ENCODE data around the gene VDAC1.
"Not testable (repeated sequence)": the region's sequence is repeated elsewhere in the genome, so short reads cannot be mapped to it uniquely, and the experiment has no call there.

Gene VDAC1

DNA sequence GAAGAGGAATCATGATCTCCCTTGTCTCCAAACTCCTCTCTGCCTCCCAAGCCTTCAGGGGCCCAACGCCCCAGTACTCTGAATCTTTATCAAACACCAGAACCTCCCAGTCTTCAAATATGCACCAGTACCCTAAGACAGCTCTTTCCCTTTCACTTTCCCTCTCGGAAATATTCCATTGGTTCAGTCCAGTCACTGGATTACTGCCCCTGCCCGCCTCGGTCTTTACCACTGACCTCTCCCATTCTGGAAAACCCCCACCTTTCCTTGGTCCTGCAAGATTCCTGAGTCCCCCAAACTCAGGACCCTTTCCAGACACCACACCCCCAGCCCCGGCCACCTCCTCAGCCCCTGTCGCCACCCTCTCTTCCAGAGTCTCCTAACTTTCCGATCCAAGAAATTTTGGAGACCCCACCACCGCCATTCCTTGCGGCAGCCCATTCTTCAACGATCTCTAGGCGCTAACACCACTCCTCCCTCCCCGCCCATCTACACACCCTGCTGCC, 37.0 kb downstream of the VDAC1 start:
- DNase-seq (ENCODE audit: low spot score), result no peak

DNA sequence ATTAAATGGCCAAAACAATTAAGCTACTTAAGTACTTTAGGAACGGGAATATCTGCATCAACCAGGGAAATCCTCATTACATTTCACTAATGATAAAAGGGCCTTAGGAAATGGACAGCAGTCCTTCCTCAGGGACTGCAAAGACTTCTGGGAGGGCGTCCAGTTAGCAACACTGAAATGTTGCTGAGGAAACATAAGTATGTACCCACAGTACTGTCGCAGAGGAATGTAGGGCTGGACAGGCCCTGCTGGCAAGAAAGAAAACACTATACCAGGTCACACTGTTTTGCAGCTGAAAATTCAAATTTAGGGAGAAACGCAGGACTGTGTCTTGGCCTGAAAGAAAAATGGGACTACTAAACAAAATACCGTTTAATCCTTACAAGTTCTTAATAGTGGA, 37.7 kb downstream of the VDAC1 start:
- DNase-seq (ENCODE audit: low spot score), result no peak

DNA sequence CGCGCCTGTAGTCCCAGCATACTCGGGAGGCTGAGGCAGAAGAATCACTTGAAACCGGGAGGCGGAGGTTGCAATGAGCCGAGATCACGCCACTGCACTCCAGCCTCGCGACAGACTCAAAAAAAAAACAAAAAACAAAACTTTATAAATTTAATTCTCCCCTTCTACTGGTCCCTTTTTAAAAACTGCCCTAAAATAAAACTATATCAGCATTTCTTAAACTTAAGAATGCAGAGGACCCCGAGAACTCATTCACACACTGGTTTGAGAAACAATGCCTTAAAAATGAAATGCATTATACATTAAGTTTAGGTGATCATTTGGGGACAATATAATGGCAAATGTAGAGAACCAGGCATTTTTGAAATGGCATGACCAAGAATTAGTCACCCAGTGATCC, 38.7 kb downstream of the VDAC1 start:
- no peak for DNase-seq (ENCODE audit: low spot score)

DNA sequence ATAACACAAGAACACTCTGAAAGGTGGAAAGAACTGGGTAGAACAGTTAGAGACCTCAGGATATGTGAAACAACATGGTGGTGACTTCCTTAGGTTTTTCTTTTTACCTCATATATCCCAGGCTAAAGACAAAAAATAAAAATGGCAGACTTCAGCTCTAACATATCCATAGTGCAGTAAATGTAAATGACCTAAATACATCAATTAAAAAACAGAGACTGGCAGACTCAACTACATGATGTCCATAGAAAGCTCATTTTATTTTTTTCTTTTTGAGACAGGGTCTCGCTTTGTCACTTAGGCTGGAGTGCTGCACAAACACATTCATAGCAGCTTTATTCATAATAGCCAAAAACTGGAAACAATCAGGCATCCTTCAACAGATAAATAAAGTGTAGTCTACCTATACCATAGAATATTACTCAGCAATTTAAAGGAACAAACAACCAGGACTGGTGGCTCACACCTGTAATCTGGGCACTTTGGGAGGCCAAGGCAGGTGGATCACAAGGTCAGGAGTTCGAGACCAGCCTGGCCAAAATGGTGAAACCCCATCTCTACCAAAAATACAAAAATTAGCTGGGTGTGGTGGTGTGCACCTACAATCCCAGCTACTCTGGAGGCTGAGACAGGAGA, 41.2 kb downstream of the VDAC1 start:
- no peak for DNase-seq (ENCODE audit: low spot score)

DNA sequence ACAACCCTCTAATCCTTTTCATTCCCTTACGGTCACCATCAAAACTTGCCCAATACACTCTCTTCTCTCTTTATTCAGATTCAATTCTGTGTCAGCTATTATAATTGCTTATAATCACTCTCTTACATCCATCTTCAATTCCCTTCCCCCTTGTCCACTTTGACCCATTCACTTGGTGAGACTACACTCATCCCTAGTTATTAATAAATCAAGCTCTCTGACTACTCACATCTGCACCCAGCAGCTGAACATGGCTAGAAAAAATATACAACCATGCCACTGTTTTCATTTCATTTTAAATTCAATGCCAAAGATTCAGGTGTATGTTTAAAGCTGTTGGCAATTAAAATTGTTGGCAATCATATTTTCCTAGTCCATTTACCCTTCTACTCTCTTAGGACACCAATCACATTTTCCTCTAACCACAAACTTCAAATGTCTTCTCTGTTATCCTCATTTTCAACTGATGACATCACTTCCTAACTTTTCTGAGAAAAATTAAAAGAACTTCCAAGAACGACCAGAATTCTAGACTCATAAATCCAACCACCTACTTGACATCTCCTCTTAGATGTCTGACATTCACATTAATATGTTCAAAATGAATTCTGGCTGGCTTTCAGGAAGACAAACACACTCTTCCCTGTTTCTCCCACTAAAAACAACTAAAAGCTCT, 41.8 kb downstream of the VDAC1 start:
- DNase-seq (ENCODE audit: low spot score), result no peak

DNA sequence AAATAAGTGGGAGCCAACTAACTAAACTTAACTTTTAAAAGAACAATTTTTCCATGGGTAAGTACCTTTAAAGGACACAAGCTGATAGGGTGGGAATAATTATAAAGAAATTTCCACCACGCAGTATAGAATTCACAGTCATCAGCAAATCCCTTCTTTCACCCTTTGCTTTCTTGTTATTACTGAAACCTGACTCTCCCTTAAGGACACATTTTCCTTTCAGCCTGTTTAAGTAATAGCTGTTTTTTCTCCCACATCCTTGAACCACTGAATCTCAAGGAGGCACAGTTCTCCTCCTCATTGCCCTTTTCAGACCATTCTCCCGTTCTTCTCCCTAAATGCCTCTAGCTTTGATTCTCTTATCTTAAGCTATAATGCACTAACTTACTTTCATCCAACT, 42.6 kb downstream of the VDAC1 start:
- no peak for DNase-seq (ENCODE audit: low spot score)

DNA sequence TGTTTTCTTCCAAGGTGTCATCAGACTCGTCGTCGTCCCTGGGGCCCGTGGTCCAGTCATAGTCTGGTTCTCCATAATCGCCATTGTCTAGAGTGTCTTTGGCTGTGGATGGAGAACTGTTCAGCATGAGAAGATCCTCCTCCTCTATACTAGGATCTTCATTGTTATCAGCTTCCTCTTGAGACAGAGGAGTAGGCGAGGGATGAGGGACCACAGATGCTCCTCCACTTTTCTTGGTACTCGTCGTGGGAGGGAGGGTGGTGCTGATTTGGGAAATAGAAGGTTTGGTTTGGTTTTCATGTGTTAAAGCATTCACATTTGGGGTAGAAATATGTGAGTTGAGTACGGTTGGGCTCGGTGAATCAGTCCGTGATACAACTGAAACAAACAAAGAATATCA, 45.1 kb downstream of the VDAC1 start:
- DNase-seq (ENCODE audit: low spot score), result no peak

DNA sequence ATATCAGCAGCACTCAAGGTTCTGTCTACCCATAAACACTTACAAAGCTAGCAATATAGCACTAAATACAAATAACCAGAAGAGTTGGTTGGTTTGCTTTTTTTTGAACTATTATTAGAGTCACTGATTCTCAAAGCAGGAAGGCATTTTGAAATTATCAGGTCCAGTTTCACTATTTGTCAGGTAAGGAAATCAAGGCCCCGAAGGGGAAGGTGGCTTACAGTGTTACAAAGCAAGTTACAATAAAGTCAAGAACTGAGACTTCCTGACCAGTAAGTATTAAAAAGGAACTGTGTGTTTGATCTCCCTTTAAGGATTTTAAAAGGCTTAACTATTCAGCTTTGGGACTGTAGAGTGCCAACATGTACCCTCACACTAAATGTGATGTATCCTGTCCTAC, 47.2 kb downstream of the VDAC1 start:
- DNase-seq (ENCODE audit: low spot score), result no peak

DNA sequence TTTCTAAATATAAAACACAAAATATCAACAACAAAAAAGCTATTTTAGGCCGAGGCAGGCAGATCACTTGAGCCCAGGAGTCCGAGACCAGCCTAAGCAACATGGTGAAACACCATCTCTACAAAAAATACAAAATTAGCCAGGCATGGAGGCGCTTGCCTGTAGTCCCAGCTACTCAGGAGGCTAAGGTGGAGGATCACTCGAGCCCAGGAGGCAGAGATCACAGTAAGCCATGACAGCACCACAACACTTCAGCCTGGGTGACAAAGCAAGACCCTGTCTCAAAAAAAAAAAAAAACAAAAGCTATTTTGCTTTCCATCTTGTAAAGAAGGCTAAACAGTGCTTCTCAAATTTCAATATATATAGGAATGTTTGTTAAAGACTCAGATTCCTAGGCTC, 47.7 kb downstream of the VDAC1 start:
- no peak for DNase-seq (ENCODE audit: low spot score)

DNA sequence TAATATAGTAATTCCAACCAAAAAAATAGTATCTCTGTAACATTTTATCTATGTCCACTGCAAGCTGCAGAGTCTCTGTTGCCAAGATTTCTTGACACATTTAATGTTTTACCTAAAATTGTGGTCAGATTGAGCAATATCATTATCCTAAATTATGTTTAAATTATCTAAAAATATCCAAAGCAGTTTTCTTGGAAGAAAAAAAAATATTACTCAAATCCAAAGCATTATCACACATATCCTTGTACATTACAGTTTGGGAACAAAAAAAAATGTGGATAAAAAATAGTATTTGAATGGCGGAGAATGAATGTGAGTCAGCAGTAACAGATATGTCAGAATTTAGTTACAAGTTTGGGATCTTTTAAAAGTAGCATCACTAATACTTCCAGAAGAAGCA, 48.6 kb downstream of the VDAC1 start:
- not testable (repeated sequence) for DNase-seq (ENCODE audit: low spot score)

DNA sequence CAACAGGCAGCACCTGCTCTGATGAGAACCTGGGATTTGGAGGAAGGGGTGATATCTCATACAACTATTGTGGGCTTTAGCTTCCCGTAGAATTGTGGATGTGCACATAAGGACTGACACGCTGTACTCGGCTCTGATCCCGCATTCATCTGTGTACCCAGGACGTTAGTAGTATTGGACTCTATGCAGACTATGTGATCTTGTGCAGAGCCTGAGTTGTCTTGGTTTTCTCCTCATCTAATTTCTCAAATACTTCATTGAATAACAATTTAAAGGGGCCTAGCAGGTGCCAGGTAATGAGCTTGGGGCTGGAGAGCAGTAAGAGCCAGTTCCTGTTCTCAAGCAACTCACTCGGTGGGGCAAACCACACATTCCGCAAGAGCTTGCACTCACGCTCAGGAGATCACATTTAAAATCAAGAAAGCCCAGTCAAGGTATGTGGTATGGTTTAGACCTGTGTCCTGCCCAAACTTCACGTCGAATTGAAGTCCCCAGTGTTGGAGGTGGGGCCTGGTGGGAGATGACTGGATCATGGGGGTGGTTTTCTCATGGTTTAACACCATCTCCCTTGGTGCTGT, 51.1 kb downstream of the VDAC1 start:
- DNase-seq (ENCODE audit: low spot score), result no peak

DNA sequence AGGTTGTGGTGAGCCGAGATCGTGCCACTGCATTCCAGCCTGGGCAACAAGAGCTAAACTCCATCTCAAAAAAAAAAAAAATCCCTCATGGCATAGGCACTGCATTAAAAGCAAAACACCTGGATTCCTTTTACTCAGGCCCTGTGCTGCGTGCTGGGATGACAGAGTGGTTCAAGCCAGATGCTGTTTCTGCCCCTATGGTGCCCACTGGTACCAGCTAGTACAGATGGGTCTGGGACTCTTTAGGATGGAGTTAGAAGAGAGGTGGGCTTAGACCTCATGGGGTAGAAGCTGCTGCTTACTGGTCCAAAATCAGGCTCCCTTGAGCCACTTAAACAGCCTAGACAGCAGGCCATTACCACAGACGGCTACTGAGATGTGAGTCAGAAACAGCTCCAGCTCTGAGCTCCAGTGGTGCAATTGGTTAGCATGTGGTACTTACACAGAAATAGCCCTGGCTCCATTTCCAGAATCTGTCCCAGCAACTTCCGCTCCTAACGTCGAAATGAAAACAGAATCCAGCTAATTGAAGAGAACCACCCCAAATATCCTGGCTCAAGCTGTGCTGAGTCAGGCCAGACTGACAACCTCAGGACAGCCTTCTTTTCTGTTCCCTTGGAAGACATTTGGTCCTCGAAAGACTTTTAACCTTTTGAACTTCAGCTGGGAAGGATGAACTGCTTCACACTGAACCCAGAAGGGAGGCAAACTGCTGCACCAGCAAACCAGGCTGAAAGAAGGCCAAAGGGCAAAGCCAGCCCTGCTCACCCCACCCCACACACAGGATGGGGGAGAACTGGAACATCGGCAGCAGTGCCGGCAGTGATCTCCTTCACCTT, 51.8 kb downstream of the VDAC1 start:
- no peak for DNase-seq (ENCODE audit: low spot score)

DNA sequence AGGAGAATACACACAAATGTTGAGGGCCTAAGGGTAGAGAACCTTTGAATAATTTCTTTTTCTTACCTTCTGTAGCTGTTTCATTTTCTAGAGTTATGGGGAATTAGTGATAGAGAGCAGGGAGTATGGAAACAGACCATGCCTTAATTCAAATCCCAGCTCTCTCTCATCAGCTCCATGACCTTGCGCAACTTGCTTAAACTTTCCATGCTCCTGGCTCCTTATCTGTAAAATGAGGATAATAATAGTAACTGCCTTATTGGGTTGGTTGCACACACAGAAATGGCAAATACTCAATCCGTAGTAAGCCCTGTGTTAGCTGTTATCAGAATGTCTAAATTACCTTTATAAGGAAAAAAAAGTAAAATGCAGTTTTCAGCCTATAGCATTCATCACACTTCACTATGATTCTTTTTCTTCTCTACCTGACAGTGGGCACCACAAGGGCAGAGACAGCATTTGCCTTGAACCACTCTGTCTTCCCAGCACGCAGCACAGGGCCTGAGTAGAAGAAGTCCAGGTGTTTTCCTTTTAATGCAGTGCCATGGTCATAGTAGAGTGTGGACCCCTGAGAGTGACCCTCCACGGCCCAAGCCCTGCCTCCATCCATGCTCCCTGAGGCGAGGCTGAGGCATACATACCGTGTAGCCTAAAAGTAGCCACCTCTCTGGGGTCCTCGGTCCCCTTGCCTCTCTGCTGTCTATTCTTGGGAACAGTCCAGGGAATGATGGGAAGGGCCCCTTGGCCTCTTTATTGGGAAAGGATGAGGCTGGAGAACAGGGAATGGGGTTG, 53.8 kb downstream of the VDAC1 start:
- no peak for DNase-seq (ENCODE audit: low spot score)

DNA sequence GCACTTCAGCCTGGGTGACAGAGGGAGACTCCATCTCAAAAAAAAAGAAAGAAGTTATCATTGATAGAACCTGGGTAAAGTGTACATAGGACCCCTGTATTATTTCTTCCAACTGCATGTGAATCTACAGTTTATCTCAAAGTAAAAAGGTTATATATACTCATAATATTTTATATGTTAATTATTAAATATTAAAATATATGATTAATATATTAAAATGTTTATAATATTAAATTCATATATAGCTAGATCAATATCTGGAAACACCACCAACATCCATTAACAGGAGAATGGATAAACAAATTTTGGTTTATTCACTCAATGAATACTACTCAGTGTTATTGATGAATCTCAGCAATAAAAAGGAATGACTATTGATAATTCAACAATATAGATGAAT, 56.1 kb downstream of the VDAC1 start:
- no peak for DNase-seq (ENCODE audit: low spot score)

DNA sequence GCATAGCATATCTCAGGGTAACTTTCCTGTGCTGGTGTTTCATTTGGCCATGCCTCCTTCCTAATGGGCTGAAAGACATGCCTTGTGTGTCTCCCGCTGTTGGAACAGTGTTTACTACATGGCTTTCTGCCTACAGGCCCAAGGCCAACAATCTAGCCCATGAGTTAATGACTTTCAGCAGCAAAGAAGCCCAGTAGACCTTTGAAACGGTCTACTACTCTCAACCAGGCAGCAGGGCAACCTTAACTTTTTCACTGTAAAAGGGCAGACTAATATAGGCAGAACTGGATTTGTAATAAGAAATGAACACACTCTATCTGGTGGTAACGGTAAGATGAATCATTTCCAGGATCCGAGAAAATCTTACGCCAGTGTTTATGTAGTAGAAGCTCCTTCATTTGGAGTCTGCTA, 57.3 kb downstream of the VDAC1 start:
- DNase-seq (ENCODE audit: low spot score), result no peak

DNA sequence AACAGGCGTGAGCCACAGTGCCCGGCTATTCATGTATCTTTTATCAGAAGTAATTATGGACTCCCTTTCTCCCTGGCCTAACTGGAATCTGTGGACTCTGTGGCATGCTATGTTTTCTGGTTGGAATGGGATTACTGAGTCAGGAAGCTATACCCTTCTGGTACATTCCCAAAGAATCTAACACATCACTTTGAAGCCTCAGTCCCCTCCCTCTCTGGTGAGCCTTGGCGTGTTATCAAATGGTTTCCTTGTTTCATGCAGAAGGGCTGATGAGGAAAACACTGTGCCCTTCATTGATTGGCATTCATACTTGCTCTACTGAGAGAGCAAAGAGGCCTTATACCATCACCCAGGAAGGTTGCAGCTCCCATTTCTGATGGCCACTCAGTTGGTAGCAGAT, 59.2 kb downstream of the VDAC1 start:
- DNase-seq (ENCODE audit: low spot score), result no peak

DNA sequence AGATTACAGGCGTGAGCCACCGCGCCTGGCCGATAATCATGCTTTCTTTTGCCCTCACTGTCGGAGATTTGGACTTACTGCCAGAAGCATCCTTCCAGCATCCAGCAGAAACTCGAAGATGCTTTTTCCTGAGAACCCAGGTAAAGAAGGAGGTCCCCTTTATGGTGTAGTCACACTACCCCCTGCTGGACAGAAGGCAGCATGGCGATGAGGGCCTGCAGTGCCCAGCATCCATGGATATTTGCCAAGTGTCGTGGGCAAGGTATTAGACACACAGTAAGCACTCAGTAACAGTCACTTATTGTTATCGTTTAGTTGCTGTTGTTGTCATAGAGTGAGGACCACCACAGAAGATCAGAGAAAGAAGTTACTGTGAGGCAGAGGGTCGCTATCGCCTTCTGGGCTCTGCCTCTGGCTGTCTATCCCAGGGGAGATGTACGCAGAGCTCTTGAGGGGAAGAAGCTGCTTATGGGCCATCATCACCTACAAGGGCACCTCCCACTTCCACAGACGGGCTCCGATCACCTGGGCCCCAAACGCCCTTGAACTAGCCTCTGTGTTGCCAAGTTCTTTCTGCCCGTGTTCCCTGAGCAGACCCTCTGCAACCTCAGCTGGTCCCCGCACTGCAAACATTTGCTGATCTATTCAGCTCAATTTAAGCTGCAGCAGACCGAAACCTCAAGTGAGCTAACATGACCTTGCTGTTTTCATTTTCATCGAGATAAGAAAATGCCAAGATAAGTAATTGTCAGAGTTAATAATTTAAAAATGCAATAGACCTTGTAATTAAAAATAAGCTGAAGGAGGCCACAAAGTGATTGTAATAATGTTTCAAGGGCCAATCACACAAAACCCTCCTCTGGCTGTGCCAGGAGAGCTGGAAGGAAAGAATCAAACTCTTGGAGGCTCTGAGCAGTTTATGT, 60.3 kb downstream of the VDAC1 start:
- DNase-seq (ENCODE audit: low spot score), result peak; percentile 16

DNA sequence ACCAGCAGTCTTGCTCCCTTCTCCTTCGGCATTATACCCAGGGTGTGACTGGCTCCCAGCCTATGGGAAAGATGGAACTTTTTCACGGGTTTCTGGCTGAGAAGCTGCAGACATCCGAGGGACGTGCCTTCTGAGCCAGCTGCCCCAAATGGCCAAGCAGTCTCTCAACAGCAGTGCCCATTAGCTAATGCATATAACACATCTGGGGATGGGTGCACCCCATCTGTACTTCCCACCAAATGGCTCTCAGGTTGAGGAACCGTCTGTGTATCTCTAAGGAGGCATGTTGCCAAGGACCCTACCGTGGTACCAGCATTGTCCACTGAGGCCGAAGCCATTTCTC, 61.3 kb downstream of the VDAC1 start:
- DNase-seq (ENCODE audit: low spot score), result no peak

DNA sequence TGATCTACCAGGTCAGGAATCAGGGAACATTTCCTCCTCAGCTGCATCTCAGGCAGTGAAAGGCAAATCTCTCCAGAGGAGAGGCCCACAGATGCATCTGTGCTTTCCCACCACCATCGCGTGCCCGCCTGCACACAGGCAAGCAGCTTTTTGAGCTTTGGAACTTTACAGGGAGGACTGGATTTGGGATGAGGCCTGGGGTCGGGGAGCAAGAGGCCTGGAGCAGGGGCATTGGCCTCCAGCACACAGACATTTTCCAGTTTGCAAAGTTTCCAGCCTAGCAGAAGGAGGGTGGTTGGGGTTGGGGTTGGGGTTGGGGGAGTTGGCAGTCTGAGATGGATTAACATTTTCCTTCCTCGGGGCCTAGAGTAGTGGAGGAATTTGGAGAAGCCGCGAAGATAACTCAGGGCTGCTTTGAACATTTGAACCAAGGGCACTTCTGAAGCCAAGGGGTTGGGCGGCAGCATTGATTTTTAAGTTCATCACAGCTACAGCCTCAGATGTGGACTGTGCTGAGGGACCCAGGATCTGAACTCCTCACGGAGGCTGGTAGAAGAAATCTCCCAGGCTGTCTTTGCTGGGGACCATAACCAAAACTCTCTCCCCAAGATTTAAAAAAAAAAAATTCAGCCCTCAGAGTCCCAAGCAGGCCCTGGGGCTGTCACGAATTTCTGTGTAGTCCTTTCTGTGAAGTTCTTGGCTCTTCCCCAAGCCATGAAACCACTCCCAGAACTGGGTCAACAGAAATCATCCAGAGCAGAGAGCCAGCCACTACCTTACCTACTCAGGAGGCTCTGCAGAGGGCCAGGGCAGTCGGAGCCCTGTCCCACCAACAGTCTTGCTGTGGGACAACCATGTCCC, 61.9 kb downstream of the VDAC1 start:
- no peak for DNase-seq (ENCODE audit: low spot score)

All from LoVo (cell line).